Ishikawa (cell line): Measurements from ENCODE around the gene MESP2.

Experiments used
- CEBPB ChIP-seq: IDR thresholded peaks from 2 replicates; pipeline ENCODE4 v1.6.1; 2012
- EP300 ChIP-seq: IDR thresholded peaks from 2 replicates; pipeline ENCODE4 v1.6.1; 2012; ENCODE audit warnings: borderline replicate concordance
- RAD21 ChIP-seq: IDR thresholded peaks from 2 replicates; pipeline ENCODE4 v1.6.1; 2012; ENCODE audit warnings: low read depth
- TAF1 ChIP-seq: IDR thresholded peaks from 2 replicates; pipeline ENCODE4 v1.6.1; 2012; ENCODE audit warnings: low read depth, mild to moderate bottlenecking

- TF ChIP-seq TAF1 (no peak), RAD21 (no peak), EP300 (no peak), CEBPB (no peak)
Measured at GRCh38 chr15:89808160-89808870, 32.2 kb downstream of the MESP2 start.
